Astrocyte (in vitro differentiated cells and primary cell): ENCODE data around the gene KCNMA1. TPM values are rescaled to one million over a fixed set of nuclear protein-coding genes. Genes with fewer than 3 reads are reported as not detected.

Experiments
- DNase-seq: peaks from one replicate; pipeline ENCODE4 v3.0.0-alpha.2; 2010; ENCODE audit warnings: low read depth
- FAIRE-seq: peaks from 2 replicates; lab custom pipeline; 2011; peaks lifted over from hg19 to GRCh38; lab: Jason Lieb, UNC
- H2AFZ ChIP-seq: 2 replicates; pipeline ENCODE4 v1.6.0; 2012; ENCODE audit warnings: low read depth, low read length, inconsistent platforms
- H3K27ac ChIP-seq: 2 replicates; pipeline ENCODE4 v1.5.1; 2011; ENCODE audit warnings: low read depth, low read length, inconsistent platforms
- H3K27me3 ChIP-seq: 2 replicates; pipeline ENCODE4 v1.6.0; 2011; ENCODE audit warnings: low read length, inconsistent platforms; ENCODE audit not compliant: insufficient read depth
- H3K36me3 ChIP-seq: 2 replicates; pipeline ENCODE4 v1.5.1; 2011; ENCODE audit warnings: low read length, inconsistent platforms; ENCODE audit not compliant: insufficient read depth
- H3K4me1 ChIP-seq: 2 replicates; pipeline ENCODE4 v1.5.1; 2011; ENCODE audit warnings: low read length, inconsistent platforms; ENCODE audit not compliant: insufficient read depth
- H3K4me2 ChIP-seq: 2 replicates; pipeline ENCODE4 v1.6.0; 2012; ENCODE audit warnings: low read length, inconsistent platforms
- H3K4me3 ChIP-seq: 2 replicates; pipeline ENCODE4 v1.5.1; 2011; ENCODE audit warnings: low read depth, mild to moderate bottlenecking, low read length, inconsistent platforms; ENCODE audit not compliant: insufficient read depth
- H3K79me2 ChIP-seq: 2 replicates; pipeline ENCODE4 v1.6.0; 2012; ENCODE audit warnings: mild to moderate bottlenecking, low read length, inconsistent platforms; ENCODE audit not compliant: insufficient read depth
- H3K9ac ChIP-seq: 2 replicates; pipeline ENCODE4 v1.6.0; 2012; ENCODE audit warnings: mild to moderate bottlenecking, low read length, inconsistent platforms
- H3K9me3 ChIP-seq: 2 replicates; pipeline ENCODE4 v1.5.1; 2012; ENCODE audit warnings: low read depth, mild to moderate bottlenecking, low read length, inconsistent platforms; ENCODE audit not compliant: insufficient read depth
- H4K20me1 ChIP-seq: 2 replicates; pipeline ENCODE4 v1.6.0; 2012; ENCODE audit warnings: low read length, inconsistent platforms; ENCODE audit not compliant: insufficient read depth
- H3K27ac Mint-ChIP-seq: one replicate; pipeline ENCODE4 v1.8.0; 2021; ENCODE audit warnings: mild to moderate bottlenecking, mixed read lengths; ENCODE audit not compliant: unreplicated experiment
- H3K27me3 Mint-ChIP-seq: one replicate; pipeline ENCODE4 v1.8.0; 2021; ENCODE audit warnings: low read depth, mixed read lengths; ENCODE audit not compliant: unreplicated experiment
- H3K36me3 Mint-ChIP-seq: one replicate; pipeline ENCODE4 v1.8.0; 2021; ENCODE audit warnings: low read depth, mixed read lengths; ENCODE audit not compliant: unreplicated experiment
- H3K4me1 Mint-ChIP-seq: one replicate; pipeline ENCODE4 v1.8.0; 2021; ENCODE audit warnings: low read depth, mixed read lengths; ENCODE audit not compliant: unreplicated experiment
- H3K4me3 Mint-ChIP-seq: one replicate; pipeline ENCODE4 v1.8.0; 2021; ENCODE audit warnings: mild to moderate bottlenecking, moderate library complexity, mixed read lengths; ENCODE audit not compliant: unreplicated experiment
- H3K9me3 Mint-ChIP-seq: one replicate; pipeline ENCODE4 v1.8.0; 2021; ENCODE audit warnings: mild to moderate bottlenecking, mixed read lengths; ENCODE audit not compliant: unreplicated experiment
- CTCF ChIP-seq: IDR thresholded peaks from 2 replicates; pipeline ENCODE4 v1.5.1; 2011; ENCODE audit warnings: low read depth, mild to moderate bottlenecking, inconsistent platforms, low read length, moderate library complexity; ENCODE audit not compliant: insufficient read depth
- EZH2 ChIP-seq: IDR thresholded peaks from 2 replicates; pipeline ENCODE4 v1.6.1; 2012; ENCODE audit warnings: mild to moderate bottlenecking, low read length, inconsistent platforms; ENCODE audit not compliant: insufficient read depth
- total RNA-seq: library from RNA; stranded (reverse); gene quantifications from 2 replicates; pipeline ENCODE4 v1.2.1, GENCODE V29; 2021

Gene KCNMA1
- total RNA-seq, 1 donor from 2014 or later, result 45.8 TPM

- H3K27me3 ChIP-seq, result no peaks in the 10 kb centered on the region
- H3K4me2 ChIP-seq, result peak overlapping the region; percentile 54
- H3K9me3 Mint-ChIP-seq, result no peaks in the 10 kb centered on the region
- no peak overlapping the region for H3K4me3 Mint-ChIP-seq
- H3K9ac ChIP-seq, result peak overlapping the region; percentile 65
- peak overlapping the region; percentile 91 for H3K27ac ChIP-seq
- no peaks in the 10 kb centered on the region for H4K20me1 ChIP-seq
- H3K9me3 ChIP-seq, result no peaks in the 10 kb centered on the region
- peaks cover 57% of the 10 kb centered on the region for H3K4me1 Mint-ChIP-seq
- no peak overlapping the region for H2AFZ ChIP-seq
- no peaks in the 10 kb centered on the region for H3K79me2 ChIP-seq
- H3K36me3 ChIP-seq, result no peaks in the 10 kb centered on the region
- peak; percentile 82 for FAIRE-seq
- peaks cover 46% of the 10 kb centered on the region for H3K4me1 ChIP-seq
- no peaks in the 10 kb centered on the region for H3K27me3 Mint-ChIP-seq
- H3K36me3 Mint-ChIP-seq, result no peaks in the 10 kb centered on the region
- peak; percentile 41 for DNase-seq
- no peak for TF ChIP-seq CTCF
- TF ChIP-seq EZH2, result no peak
- H3K27ac Mint-ChIP-seq, result peak overlapping the region; percentile 88
- no peak overlapping the region for H3K4me3 ChIP-seq
Measured at GRCh38 chr10:77351386-77351785, 286.2 kb downstream of the KCNMA1 start.

GRCh38 chr10:77350711-77351119 lies 286.9 kb downstream of the KCNMA1 start:
- H3K9me3 ChIP-seq, result no peaks in the 10 kb centered on the region
- H3K9me3 Mint-ChIP-seq, result no peaks in the 10 kb centered on the region
- no peak overlapping the region for H3K4me3 ChIP-seq
- H3K4me1 ChIP-seq, result peaks cover 44% of the 10 kb centered on the region
- peak overlapping the region; percentile 3 for H3K4me3 Mint-ChIP-seq
- H2AFZ ChIP-seq, result no peak overlapping the region
- peak overlapping the region; percentile 88 for H3K27ac Mint-ChIP-seq
- H3K27me3 Mint-ChIP-seq, result no peaks in the 10 kb centered on the region
- DNase-seq (peak; percentile 99), FAIRE-seq (peak; percentile 99)
- H3K4me2 ChIP-seq, result peak overlapping the region; percentile 54
- no peaks in the 10 kb centered on the region for H3K79me2 ChIP-seq
- H3K36me3 Mint-ChIP-seq, result no peaks in the 10 kb centered on the region
- H3K4me1 Mint-ChIP-seq, result peaks cover 54% of the 10 kb centered on the region
- no peaks in the 10 kb centered on the region for H4K20me1 ChIP-seq
- H3K9ac ChIP-seq, result peak overlapping the region; percentile 65
- no peak for TF ChIP-seq CTCF
- TF ChIP-seq EZH2, result no peak
- no peaks in the 10 kb centered on the region for H3K27me3 ChIP-seq
- peak overlapping the region; percentile 91 for H3K27ac ChIP-seq
- H3K36me3 ChIP-seq, result no peaks in the 10 kb centered on the region

GRCh38 chr10:77350134-77350533 lies 287.5 kb downstream of the KCNMA1 start:
- Histone ChIP-seq H3K9ac (peak overlapping the region; percentile 56), H3K9me3 (no peaks in the 10 kb centered on the region), H3K36me3 (no peaks in the 10 kb centered on the region), H3K4me1 (peaks cover 44% of the 10 kb centered on the region), H4K20me1 (no peaks in the 10 kb centered on the region), H3K4me2 (peak overlapping the region; percentile 16), H3K27ac (peak overlapping the region; percentile 85), H3K79me2 (no peaks in the 10 kb centered on the region), H3K27me3 (no peaks in the 10 kb centered on the region), H2AFZ (no peak overlapping the region), H3K4me3 (no peak overlapping the region)
- no peak for TF ChIP-seq CTCF
- no peak for TF ChIP-seq EZH2
- Mint-ChIP-seq H3K4me3 (no peak overlapping the region), H3K9me3 (no peaks in the 10 kb centered on the region), H3K36me3 (no peaks in the 10 kb centered on the region), H3K27me3 (no peaks in the 10 kb centered on the region), H3K27ac (peak overlapping the region; percentile 88), H3K4me1 (peaks cover 50% of the 10 kb centered on the region)
- FAIRE-seq (no peak), DNase-seq (no peak)
